Right forelimb (tissue), 1 donor: Measurements from ENCODE around the gene ERH.

Experiments used
- DNase-seq: peaks from one replicate; pipeline ENCODE4 v3.0.0-alpha.2; 2018

The ERH gene

GRCh38 chr14:69355154-69355597 lies 42.9 kb downstream of the ERH start:
- DNase-seq, result no peak

- DNase-seq, result no peak
Measured at GRCh38 chr14:69354383-69355153, 43.5 kb downstream of the ERH start.

- DNase-seq, result no peak
Measured at GRCh38 chr14:69353168-69353567, 44.9 kb downstream of the ERH start.

- no peak for DNase-seq
Measured at GRCh38 chr14:69351911-69352310, 46.2 kb downstream of the ERH start.

- DNase-seq, result no peak
Measured at GRCh38 chr14:69351385-69351784, 46.7 kb downstream of the ERH start.

GRCh38 chr14:69350892-69351291 lies 47.2 kb downstream of the ERH start:
- DNase-seq, result no peak

GRCh38 chr14:69349091-69349777 lies 48.9 kb downstream of the ERH start:
- DNase-seq, result no peak

- no peak for DNase-seq
Measured at GRCh38 chr14:69346710-69347109, 51.4 kb downstream of the ERH start.

GRCh38 chr14:69345402-69345801 lies 52.7 kb downstream of the ERH start:
- no peak for DNase-seq

GRCh38 chr14:69344171-69344570 lies 53.9 kb downstream of the ERH start:
- no peak for DNase-seq

- DNase-seq, result no peak
Measured at GRCh38 chr14:69342928-69343525, 55.1 kb downstream of the ERH start.

GRCh38 chr14:69339426-69339825 lies 58.7 kb downstream of the ERH start:
- no peak for DNase-seq

- no peak for DNase-seq
Measured at GRCh38 chr14:69337984-69338383, 60.1 kb downstream of the ERH start.

- DNase-seq, result no peak
Measured at GRCh38 chr14:69335371-69335771, 62.7 kb downstream of the ERH start.

GRCh38 chr14:69334576-69334975 lies 63.5 kb downstream of the ERH start:
- no peak for DNase-seq

- DNase-seq, result no peak
Measured at GRCh38 chr14:69333791-69334337, 64.2 kb downstream of the ERH start.

- DNase-seq, result no peak
Measured at GRCh38 chr14:69332782-69333395, 65.2 kb downstream of the ERH start.

GRCh38 chr14:69331206-69331605 lies 66.9 kb downstream of the ERH start:
- no peak for DNase-seq
